ENCODE results near the gene PDE4B.

- TF ChIP-seq POLR2A (IDR thresholded peaks at IDR 0.05; ENCODE audit: low read depth, low read length) (no peak), POLR2AphosphoS5 (IDR thresholded peaks at IDR 0.05; ENCODE audit: low read depth, low read length) (no peak), POU2F2 (IDR thresholded peaks at IDR 0.05; ENCODE audit: low read depth, low read length) (no peak), TAF1 (IDR thresholded peaks at IDR 0.05; ENCODE audit: low read depth, low read length) (no peak), PAX5 (IDR thresholded peaks at IDR 0.05; ENCODE audit: insufficient read depth, low read length, severe bottlenecking) (no peak)
Observed at GRCh38 chr1:65939636-65940035, 146.9 kb downstream of the PDE4B start.
